Kasumi-1 (cell line): ENCODE results near the gene SND1.

Experiments
- DNase-seq, 2 experiments: peaks; one replicate each; lab custom pipeline; 2025; lab: John Stamatoyannopoulos, UW

The SND1 gene

GRCh38 chr7:128114806-128115205 lies 462.8 kb downstream of the SND1 start:
- no peak for DNase-seq

DNA sequence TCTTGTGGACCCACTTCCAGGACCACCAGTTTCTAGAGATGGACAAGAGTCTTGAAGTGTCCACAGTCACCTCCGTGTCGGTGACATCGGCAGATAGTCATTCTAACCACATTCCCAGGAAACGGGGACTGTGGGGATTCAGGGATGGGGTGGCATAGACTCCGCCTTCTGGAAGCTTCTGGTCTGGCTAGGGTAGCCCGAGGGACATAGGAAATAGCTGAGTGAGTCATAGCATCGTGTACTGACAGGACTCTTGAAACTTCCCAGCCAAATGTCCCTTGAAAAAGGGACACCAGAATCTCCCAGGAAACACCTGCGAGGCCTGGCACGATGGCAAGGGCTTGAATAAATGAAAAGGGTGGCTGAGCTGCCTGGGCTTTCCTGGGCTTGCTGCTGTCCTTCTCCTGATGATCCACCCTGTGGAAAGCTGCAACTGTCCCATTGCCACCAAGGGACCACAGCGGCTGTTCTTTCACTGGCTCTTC lies 463.4 kb downstream of the SND1 start:
- DNase-seq = no peak

GRCh38 chr7:128115821-128116723 lies 464.1 kb downstream of the SND1 start:
- DNase-seq = no peak

GRCh38 chr7:128116740-128117139 lies 464.7 kb downstream of the SND1 start:
- no peak for DNase-seq

- no peak for DNase-seq
These were observed 465.7 kb downstream of the SND1 start for GRCh38 chr7:128117691-128118090.

GRCh38 chr7:128119036-128119435 lies 467.0 kb downstream of the SND1 start:
- no peak for DNase-seq

DNA sequence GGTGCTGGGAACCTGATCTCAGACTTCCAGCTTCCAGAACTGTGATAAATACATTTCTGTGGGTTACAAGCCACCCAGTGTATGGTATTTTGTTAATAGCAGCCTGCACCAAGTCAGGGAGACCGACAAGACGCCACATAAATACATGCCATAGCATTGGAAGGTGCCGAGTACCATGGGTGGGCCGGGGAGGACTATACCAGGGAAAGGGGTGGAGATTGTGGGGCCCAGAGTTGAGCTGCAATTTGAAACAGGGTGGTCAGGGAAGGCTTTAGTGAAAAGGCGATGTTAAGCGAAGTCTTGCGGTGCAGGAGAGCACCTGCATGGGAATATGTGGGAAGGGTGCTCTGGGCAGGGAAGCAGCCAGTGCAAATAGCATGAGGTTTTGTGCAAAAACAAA lies 468.1 kb downstream of the SND1 start:
- no peak for DNase-seq

DNA sequence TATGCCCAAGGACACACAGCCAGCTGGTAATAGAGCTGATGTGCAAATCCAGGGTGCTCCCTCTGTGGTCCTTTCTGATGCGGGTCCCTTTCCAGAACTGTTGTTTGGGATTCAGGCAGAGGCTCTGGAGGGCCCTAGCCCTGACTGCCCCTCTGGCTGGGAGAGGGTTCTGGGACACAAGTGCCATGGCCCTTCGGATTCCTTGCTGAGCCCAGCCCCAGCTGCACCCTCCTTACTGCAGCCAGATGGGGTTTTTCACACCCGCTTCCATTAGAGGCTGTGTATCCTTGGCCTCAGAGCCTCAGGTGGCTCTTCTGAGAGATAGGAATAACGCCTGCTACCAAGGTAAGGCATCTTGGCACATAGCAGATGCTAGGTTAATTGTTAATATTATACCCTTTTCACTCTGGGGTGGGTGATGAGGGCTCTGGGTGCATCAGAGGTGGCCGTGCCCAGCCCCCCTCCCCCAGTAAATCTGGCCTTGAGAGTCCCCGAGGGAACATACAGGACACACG lies 469.0 kb downstream of the SND1 start:
- DNase-seq = no peak

DNA sequence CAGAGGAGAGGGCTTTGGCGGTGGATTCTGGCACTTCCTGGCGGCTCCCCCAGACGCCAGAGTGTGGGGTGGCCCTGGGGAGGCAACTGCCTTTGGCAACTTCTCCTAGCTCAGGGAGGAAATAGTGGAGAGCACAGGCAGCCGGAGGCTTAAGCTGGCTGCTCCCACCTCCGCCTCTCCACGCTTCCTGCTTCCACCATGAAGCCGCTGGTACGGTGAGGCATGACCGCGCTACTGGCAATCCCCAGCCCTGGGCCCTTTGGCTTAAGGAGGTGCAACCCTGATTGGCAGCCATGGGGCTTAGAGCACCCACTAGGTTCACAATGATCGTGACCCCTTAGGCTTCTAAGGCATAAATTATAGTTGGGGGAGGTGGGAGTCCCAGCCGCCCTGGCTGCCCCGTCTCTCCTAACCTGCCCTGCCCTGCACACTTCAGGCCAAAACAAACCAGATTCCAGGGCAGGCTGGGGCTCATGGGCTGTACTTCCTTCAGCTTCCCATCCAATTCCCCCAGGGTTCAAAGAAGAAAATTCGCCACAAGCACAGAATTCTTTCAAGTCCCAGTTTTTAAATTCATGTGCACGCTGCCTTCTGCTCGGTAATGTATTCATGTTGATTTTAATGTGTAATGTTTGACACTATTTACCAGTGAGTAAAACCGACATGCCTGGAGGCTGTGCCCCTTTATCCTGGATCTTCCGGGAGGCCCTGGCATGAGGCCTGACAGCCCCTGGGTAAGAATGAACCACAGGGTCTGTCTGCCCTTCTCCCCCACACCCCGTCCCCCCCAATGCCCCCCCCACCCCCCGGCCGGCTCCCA lies 469.9 kb downstream of the SND1 start:
- DNase-seq = peak; percentile 96 to 97

GRCh38 chr7:128122576-128123290 lies 470.7 kb downstream of the SND1 start:
- DNase-seq = peak; percentile 24 to 25

DNA sequence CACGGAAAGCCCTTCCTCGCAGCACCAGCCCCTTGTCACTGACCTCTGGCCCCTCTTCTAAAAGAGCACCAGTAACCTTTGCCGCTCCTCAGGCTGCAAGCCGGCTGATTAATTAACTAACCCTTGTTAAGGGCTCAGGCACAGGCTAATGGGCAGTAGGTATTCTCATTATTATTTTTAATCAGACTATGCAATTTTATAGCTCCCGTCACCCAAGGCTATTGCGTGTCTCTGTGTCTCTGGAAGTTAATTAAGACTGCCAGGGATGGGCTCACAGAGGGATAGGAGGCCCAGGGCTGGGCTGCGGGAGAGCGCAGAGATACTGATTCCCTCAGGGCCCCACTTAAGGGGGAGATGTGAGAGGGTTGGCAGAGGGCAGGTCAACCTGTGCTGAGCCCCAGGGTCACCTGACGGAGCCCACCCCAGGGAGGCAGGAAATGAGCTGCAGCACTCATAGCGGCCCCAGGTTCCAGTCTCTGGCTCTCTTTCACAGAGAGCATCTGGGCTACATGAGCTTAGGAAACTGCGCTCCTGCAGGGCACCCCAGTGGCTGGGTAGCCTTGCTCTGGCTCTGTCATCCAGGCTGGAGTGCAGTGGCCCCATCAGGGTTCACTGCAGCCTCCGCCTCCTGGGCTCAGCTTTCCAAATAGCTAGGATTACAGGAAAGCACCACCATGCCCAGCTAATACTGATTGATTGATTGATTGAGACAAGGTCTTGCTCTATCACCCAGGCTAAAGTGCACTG lies 471.5 kb downstream of the SND1 start:
- no peak for DNase-seq

DNA sequence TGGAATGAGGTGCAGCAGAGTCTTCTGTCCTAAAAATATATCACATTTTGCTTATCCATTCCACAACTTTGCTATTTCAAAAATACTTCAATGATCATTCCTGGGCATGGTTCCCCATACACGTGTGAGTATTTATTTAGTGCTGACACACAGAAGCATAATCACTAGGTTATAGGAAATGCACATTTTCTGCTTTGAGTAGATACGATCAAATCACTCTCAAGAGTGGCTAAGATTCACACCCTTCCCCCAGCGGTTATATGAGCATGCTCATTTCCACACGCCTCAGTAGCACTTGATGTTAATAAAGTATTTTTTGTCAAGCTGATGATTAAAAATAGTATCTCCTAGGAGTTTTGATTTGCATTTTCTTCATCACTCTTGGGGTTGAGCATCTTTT lies 472.8 kb downstream of the SND1 start:
- no peak for DNase-seq

- no peak for DNase-seq
These were observed 473.8 kb downstream of the SND1 start for GRCh38 chr7:128125816-128126215.

DNA sequence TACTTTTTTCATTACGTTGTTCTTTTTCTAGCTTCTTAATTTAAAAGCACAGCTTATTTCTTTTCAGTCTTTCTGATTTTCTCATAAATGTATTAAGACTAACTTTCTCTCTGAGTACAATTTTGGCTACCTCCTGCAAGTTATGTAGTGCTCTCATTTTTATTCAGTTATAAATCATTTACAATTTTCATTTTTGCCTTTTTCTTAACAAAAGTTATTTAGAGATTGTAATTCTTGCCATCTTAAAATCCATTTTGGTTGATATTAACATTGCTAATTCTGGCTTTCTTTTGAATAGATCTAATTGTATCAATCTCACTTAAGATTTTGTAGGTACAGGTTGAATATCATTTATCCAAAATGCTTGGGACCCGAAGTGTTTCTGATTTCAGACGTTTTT lies 476.4 kb downstream of the SND1 start:
- no peak for DNase-seq

- DNase-seq = peak; percentile 65 to 69
These were observed 477.4 kb downstream of the SND1 start for GRCh38 chr7:128129224-128129864.

DNA sequence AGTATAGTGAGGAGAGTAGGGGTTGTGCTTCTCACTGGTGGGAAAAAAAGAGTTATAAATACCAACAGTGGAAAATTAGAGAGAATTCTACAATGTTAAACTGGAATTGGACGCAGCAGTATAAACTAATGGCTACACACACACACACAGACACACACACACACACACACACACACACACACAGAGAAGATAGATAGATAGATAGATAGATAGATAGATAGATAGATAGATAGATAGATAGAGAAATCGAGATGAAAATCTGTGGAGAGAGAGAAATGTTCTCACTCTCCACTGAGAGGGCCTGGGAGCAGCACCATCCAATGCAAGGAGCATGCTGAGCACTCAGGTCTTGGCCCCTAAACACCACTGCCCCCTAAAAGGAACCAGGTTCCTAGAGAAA lies 479.1 kb downstream of the SND1 start:
- DNase-seq = no peak

DNA sequence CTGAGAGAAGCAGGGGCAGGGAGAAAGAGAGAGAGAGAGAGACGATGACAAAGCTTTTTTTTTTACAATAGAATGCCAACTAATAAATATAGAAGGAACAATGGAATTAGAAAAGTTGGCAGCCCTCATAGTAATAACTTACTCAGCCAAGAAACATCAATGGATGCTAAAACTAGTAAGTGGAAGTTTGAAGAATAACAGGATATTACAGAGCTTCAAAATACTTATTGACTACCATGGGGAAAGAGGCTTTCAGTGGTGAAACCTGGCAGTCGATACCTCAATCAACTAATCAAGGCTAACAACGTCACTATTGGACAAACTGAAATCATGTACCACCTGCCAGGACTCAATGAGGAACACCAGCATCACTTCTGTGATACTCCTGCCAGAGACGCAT lies 479.7 kb downstream of the SND1 start:
- no peak for DNase-seq

GRCh38 chr7:128132426-128133069 lies 480.6 kb downstream of the SND1 start:
- no peak for DNase-seq

DNA sequence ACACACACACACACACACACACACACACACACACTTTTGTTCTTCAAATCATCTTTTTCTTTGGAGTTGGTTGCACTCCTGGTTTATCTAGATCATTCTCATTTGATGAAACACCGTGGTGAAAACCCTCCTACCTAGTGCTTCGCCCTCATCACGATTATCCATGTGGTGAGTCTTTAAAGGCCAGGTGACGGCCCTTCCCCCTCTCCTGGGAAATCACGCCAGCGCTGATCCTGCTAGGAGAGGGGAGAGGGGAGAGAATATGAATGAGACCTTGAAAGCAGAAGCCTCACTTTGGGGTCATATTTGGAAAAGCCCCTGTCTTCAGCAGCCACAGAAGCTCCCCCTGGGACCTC lies 483.1 kb downstream of the SND1 start:
- no peak for DNase-seq

GRCh38 chr7:128135515-128136214 lies 483.7 kb downstream of the SND1 start:
- DNase-seq = peak; percentile 61 to 70
